Prostate gland (tissue), 2 donors: ENCODE measurements around the gene CNGA4. TPM values are rescaled to one million over a fixed set of nuclear protein-coding genes. Genes with fewer than 3 reads are reported as not detected.

Experiments
- DNase-seq: peaks from one replicate; pipeline ENCODE4 v3.0.0-alpha.2; 2019; ENCODE audit warnings: low spot score
- H3K27ac ChIP-seq, 2 donors: fragments of 200-600 bp; sonication (generic); 2 replicates each; pipeline ENCODE4 v1.5.1; 2017 to 2019
- H3K27me3 ChIP-seq: fragments of 200-600 bp; sonication (generic); replicated peaks from 2 replicates; pipeline ENCODE4 v1.5.1; 2019; ENCODE audit not compliant: insufficient read depth
- H3K36me3 ChIP-seq, 2 donors: fragments of 200-600 bp; sonication (generic); 1 replicate in 1 of 2; 2 replicates in 1 of 2; pipeline versions ENCODE4 v1.5.1 to v1.8.1; 2017 to 2019
- H3K4me1 ChIP-seq: fragments of 200-600 bp; sonication (generic); replicated peaks from 2 replicates; pipeline ENCODE4 v1.5.1; 2019
- H3K4me3 ChIP-seq, 2 donors: fragments of 200-600 bp; sonication (generic); 2 replicates each; pipeline ENCODE4 v1.5.1; 2017 to 2019
- H3K9me3 ChIP-seq: fragments of 200-600 bp; sonication (generic); 2 replicates; pipeline ENCODE4 v1.5.1; 2017
- CTCF ChIP-seq, 4 experiments: fragments of 200-600 bp in 2 of 4; fragments of 450-650 bp in 2 of 4; sonication (generic) in 2 of 4; IDR thresholded peaks; 1 replicate in 3 of 4; 2 replicates in 1 of 4; pipeline ENCODE4 v1.5.1; 2016 to 2019; ENCODE audit warnings: antibody characterized with exemption in 4 of 4, mild to moderate bottlenecking in 2 of 4, moderate library complexity in 2 of 4
- POLR2A ChIP-seq: fragments of 450-650 bp; IDR thresholded peaks from one replicate; pipeline ENCODE4 v1.6.1; 2016; ENCODE audit warnings: antibody characterized with exemption, mild to moderate bottlenecking
- POLR2AphosphoS5 ChIP-seq: sonication (generic); formaldehyde crosslinking; IDR thresholded peaks from one replicate; pipeline ENCODE4 v1.6.1; 2017; ENCODE audit warnings: antibody characterized with exemption
- WGBS: methylation state at CpG from one replicate; pipeline ENCODE4 v1.1.5; 2018; 5-methylcytosine and 5-hydroxymethylcytosine counted together
- intact Hi-C: fragments of 100-400 bp; cut with DNase I; formaldehyde crosslinking; loops from one replicate; pipeline ENCODE4 v1.14.2; 2022
- total RNA-seq, 2 donors: library from RNA; depleted of rRNA; stranded (reverse); fragments of >200 nt; gene quantifications; one replicate each; pipeline ENCODE4 v1.1.0, GENCODE V29; 2016

CNGA4 gene
- total RNA-seq, 2 donors from 2014 or later: 0.27 to 2.0 TPM

- Histone ChIP-seq H3K27ac (no peak overlapping the region), H3K9me3 (no peaks in the 10 kb centered on the region), H3K4me3 (no peak overlapping the region), H3K36me3 (no peaks in the 10 kb centered on the region), H3K27me3 (no peaks in the 10 kb centered on the region), H3K4me1 (no peaks in the 10 kb centered on the region)
- TF ChIP-seq POLR2AphosphoS5: no peak
- no peak for TF ChIP-seq CTCF (IDR thresholded peaks at IDR 0.05)
- intact Hi-C loops: no loop called here
- 74% methylated on average over 3 of the region's 3 CpGs for WGBS
- DNase-seq: no peak
These were observed 35.6 kb upstream of the CNGA4 start for GRCh38 chr11:6203327-6203726.

- 95% methylated on average over 1 of the region's 1 CpG for WGBS
These were observed 34.2 kb upstream of the CNGA4 start for GRCh38 chr11:6204706-6205105.

GRCh38 chr11:6205366-6205765 lies 33.5 kb upstream of the CNGA4 start, which contains the start of gene C11orf42:
Gene C11orf42 (plus strand): TSS chr11:6205557. CDS start chr11:6205616, 59 bp downstream.
- Histone ChIP-seq H3K36me3 (no peaks in the 10 kb centered on the region), H3K27ac (no peak within 1 kb of the TSS), H3K9me3 (no peaks in the 10 kb centered on the region), H3K4me3 (no peak within 1 kb of the TSS), H3K27me3 (no peaks in the 10 kb centered on the region), H3K4me1 (no peaks in the 10 kb centered on the region)
- 83% methylated on average over 1 of the region's 1 CpG for WGBS
- intact Hi-C loops: no loop called here
- no peak for DNase-seq
- TF ChIP-seq CTCF (IDR thresholded peaks at IDR 0.05) (no peak), POLR2AphosphoS5 (no peak), POLR2A (no peak)

More at GRCh38 chr11:6204706-6205105, 34.2 kb upstream of the CNGA4 start:
- Histone ChIP-seq H3K9me3 (no peaks in the 10 kb centered on the region), H3K27me3 (no peaks in the 10 kb centered on the region), H3K27ac (no peak overlapping the region), H3K36me3 (no peaks in the 10 kb centered on the region), H3K4me1 (no peaks in the 10 kb centered on the region), H3K4me3 (no peak overlapping the region)
- no peak for DNase-seq
- intact Hi-C loops: no loop called here
- TF ChIP-seq POLR2AphosphoS5: no peak
- no peak for TF ChIP-seq POLR2A
- TF ChIP-seq CTCF (IDR thresholded peaks at IDR 0.05): no peak

GRCh38 chr11:6206456-6207180 lies 32.3 kb upstream of the CNGA4 start:
- TF ChIP-seq CTCF (IDR thresholded peaks at IDR 0.05) (no peak), POLR2AphosphoS5 (no peak), POLR2A (no peak)
- no peaks in the 10 kb centered on the region for H3K9me3 ChIP-seq
- H3K27me3 ChIP-seq: no peaks in the 10 kb centered on the region
- no peaks in the 10 kb centered on the region for H3K4me1 ChIP-seq
- intact Hi-C loops: no loop called here
- no peak overlapping the region for H3K4me3 ChIP-seq
- DNase-seq: no peak
- WGBS: 90% methylated on average over 3 of the region's 3 CpGs
- H3K27ac ChIP-seq: no peak overlapping the region
- H3K36me3 ChIP-seq: no peaks in the 10 kb centered on the region

- no peak for TF ChIP-seq POLR2AphosphoS5
- no peak for TF ChIP-seq POLR2A
- no peak for TF ChIP-seq CTCF (IDR thresholded peaks at IDR 0.05)
- Histone ChIP-seq H3K9me3 (no peaks in the 10 kb centered on the region), H3K27me3 (no peaks in the 10 kb centered on the region), H3K27ac (no peak overlapping the region), H3K4me1 (no peaks in the 10 kb centered on the region), H3K36me3 (no peaks in the 10 kb centered on the region), H3K4me3 (no peak overlapping the region)
- 98% methylated on average over 12 of the region's 12 CpGs for WGBS
- no peak for DNase-seq
- intact Hi-C loops: no loop called here
These were observed 29.1 kb upstream of the CNGA4 start for GRCh38 chr11:6209801-6210200.
